NB4 (cell line): ENCODE data around the gene UBE2D2.
"Not testable (repeated sequence)": the region's sequence is repeated elsewhere in the genome, so short reads cannot be mapped to it uniquely, and the experiment has no call there.

Source experiments
- DNase-seq: peaks from one replicate; pipeline ENCODE4 v3.0.0; 2010; ENCODE audit warnings: low read depth
- H3K4me3 ChIP-seq: one replicate; pipeline ENCODE4 v1.5.1; 2011; ENCODE audit warnings: mild to moderate bottlenecking, low read depth, low read length, moderate library complexity
- MYC ChIP-seq: IDR thresholded peaks from 2 replicates; pipeline ENCODE4 v1.6.1; 2011; ENCODE audit warnings: low read depth, low read length
- POLR2A ChIP-seq: IDR thresholded peaks from 2 replicates; pipeline ENCODE4 v1.6.1; 2011; ENCODE audit warnings: mild to moderate bottlenecking; ENCODE audit not compliant: insufficient read length; ENCODE audit errors: extremely low read depth
- TF ChIP-seq, protein P1 (sequence below): IDR thresholded peaks from one replicate; pipeline ENCODE4 v1.5.1; 2012; ENCODE audit warnings: low read depth, low read length
- TF ChIP-seq, protein P2 (sequence below): IDR thresholded peaks from 2 replicates; pipeline ENCODE4 v1.6.1; 2011; ENCODE audit warnings: low read depth, low read length

UBE2D2 gene

DNA sequence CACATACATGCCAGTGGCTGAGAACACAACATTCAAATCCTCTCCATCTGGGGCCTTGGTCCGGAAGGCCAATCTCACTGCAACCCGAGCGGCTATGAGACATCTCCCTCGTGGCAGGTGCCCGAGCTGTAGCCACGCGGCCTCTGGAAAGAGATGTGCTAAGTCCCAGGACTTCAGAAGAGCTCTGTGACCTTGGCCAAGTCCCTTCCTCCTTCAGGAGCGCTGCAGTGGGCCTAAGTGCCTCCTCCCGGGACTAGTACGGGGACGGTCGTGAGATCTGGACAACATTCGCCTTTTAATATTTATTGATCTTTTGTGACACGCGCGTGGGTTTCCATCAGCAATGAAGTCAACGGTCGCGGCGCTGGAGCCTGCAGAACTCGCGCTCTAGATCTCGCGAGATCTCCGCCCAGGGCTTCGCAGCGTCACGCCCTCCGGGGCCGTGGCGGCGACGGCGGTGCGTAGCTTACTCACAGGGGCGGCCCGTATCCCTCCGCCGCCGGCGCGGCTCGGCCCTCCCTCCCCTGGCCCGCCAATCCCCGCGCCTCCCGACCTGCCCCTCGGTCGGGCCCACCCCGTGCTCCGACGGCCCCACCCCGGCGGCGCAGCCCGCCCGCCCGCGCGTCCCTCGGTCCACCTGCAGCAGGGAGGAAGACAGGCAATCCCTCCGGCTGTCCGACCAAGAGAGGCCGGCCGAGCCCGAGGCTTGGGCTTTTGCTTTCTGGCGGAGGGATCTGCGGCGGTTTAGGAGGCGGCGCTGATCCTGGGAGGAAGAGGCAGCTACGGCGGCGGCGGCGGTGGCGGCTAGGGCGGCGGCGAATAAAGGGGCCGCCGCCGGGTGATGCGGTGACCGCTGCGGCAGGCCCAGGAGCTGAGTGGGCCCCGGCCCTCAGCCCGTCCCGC lies at the start of gene UBE2D2:
TSS of gene UBE2D2 (plus strand) at position 588 of the 903 bp plus-strand sequence. CDS start 453 bp downstream, outside the sequence.
- peak; percentile 99 for DNase-seq
- TF ChIP-seq MYC (peak; percentile 80), POLR2A (peak; percentile 89)
- TF ChIP-seq, protein P1, sequence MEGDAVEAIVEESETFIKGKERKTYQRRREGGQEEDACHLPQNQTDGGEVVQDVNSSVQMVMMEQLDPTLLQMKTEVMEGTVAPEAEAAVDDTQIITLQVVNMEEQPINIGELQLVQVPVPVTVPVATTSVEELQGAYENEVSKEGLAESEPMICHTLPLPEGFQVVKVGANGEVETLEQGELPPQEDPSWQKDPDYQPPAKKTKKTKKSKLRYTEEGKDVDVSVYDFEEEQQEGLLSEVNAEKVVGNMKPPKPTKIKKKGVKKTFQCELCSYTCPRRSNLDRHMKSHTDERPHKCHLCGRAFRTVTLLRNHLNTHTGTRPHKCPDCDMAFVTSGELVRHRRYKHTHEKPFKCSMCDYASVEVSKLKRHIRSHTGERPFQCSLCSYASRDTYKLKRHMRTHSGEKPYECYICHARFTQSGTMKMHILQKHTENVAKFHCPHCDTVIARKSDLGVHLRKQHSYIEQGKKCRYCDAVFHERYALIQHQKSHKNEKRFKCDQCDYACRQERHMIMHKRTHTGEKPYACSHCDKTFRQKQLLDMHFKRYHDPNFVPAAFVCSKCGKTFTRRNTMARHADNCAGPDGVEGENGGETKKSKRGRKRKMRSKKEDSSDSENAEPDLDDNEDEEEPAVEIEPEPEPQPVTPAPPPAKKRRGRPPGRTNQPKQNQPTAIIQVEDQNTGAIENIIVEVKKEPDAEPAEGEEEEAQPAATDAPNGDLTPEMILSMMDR, result no peak
- TF ChIP-seq, protein P2, sequence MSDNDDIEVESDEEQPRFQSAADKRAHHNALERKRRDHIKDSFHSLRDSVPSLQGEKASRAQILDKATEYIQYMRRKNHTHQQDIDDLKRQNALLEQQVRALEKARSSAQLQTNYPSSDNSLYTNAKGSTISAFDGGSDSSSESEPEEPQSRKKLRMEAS, result peak; percentile 83
- H3K4me3 ChIP-seq, result peak within 1 kb of the TSS; percentile 90

DNA sequence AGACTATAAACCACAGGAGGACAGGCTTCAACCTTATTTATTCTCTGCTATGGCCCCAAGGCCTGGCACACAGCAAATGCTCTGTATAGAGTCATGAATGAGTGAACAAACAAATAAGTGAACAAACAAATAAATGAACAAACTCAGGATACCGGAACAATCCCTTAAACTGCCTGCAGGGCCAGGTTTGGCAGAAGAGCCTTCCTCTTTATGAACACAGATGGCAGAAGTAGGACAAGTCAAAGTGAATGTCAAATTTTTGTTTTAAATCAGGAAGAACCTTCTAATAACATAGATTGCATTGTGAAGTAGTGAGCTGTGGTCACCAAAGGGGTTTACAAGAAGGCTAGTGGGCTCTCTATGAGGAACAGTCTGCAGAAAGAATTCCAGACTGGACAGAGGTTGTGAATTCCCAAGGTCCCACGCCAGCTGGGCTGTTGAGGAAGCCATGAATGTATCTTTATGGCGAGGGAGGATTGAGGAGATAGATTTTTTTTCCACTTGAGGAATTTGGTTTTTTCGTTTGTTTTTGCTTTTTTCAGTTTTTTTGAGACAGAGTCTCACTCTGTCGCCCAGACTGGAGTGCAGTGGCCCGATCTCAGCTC lies 48.3 kb upstream of the UBE2D2 start:
- H3K4me3 ChIP-seq, result no peak overlapping the region
- DNase-seq, result no peak
- TF ChIP-seq, protein P1, result no peak
- TF ChIP-seq POLR2A (no peak), MYC (no peak)
- TF ChIP-seq, protein P2, result no peak

DNA sequence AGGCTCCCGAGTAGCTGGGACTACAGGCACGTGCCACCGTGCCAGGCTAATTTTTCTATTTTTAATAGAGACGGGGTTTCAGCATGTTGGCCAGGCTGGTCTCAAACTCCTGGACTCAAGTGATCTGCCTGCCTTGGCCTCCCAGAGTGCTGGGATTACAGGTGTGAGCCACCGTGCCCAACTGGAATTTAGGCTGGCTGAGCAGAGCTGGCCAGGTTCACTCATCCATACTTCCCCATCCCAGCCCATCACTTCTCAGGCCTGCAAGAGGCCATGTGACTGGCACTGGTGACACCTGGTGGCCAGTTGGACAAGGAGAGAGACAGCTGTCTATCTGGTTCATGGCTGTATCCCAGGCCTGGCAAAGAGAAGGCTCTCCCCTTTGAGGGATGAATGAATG lies 47.7 kb upstream of the UBE2D2 start:
- DNase-seq, result peak; percentile 87
- not testable (repeated sequence) for H3K4me3 ChIP-seq
- TF ChIP-seq, protein P1, result peak; percentile 86
- TF ChIP-seq, protein P2, result peak; percentile 98
- peak; percentile 93 for TF ChIP-seq MYC

DNA sequence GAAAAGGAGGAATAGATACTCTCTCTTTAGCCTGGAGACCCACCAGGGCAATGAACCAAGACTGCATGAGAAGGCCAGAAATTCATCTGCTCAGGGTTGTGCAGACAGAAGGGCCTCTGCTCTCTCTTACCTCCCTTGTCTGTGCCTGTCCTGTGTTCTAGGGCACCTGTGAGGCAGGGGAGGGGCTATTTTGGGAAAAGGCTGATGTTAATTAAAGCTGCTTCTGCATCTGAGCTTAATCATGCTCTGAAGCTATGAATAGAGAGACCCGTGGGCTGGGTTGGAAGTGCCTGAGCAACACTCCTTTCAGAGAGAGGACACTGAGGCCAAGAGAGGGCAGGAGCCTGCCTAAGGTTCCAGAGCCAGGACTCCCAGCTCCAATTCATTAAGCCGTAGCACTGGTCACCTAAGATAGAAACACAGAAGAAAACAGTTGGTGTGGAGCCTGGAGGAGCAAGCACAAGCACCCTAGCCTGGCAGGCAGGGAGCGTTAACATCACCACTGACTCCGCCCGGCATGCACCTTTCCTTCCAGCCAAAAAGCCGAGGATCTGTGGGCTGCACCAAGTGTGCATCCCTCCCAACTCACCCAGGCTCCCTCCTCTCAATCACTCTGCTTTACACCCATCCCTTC lies 47.2 kb upstream of the UBE2D2 start:
- TF ChIP-seq, protein P2, result no peak
- TF ChIP-seq MYC (no peak), POLR2A (no peak)
- TF ChIP-seq, protein P1, result no peak
- no peak overlapping the region for H3K4me3 ChIP-seq

DNA sequence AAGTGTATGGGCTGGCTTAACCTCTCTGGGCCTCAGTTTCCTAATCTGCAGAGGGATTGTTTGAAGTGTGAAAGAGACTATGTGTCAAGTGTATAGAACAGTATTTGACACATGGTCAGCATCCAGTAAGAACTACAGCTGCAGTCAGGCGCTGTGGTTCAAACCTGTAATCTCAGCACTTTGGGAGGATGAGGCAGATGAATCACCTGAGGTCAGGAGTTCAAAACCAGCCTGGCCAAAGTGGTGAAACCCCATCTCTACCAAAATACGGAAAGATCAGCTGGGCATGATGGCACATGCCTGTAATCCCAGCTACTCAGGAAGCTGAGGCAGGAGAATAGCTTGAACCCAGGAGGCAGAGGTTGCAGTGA lies 46.7 kb upstream of the UBE2D2 start:
- no peak overlapping the region for H3K4me3 ChIP-seq
- no peak for DNase-seq
- TF ChIP-seq, protein P1, result no peak
- TF ChIP-seq, protein P2, result no peak
- TF ChIP-seq MYC, result no peak
- TF ChIP-seq POLR2A, result no peak

More for the DNA sequence above, 47.2 kb upstream of the UBE2D2 start:
- DNase-seq, result no peak
